OCI-LY7 (cell line): Measurements from ENCODE around the gene FCHSD2.

ENCODE experiments used
- EZH2phosphoT487 ChIP-seq: fragments of 200-600 bp; sonication (generic); IDR thresholded peaks from 2 replicates; pipeline ENCODE4 v1.6.1; 2018; ENCODE audit warnings: low read depth, borderline replicate concordance, mild to moderate bottlenecking, mixed run types, antibody characterized with exemption, low read length, moderate library complexity, mixed read lengths
- TF ChIP-seq, protein P1 (sequence below): fragments of 200-600 bp; sonication (generic); conservative IDR thresholded peaks from 2 replicates; pipeline ENCODE4 v1.5.1; 2014; ENCODE audit warnings: mild to moderate bottlenecking, antibody characterized with exemption, low read length, moderate library complexity, mixed read lengths

GRCh38 chr11:72850832-72851231 lies 291.3 kb downstream of the FCHSD2 start:
- no peak for TF ChIP-seq EZH2phosphoT487
- TF ChIP-seq, protein P1, sequence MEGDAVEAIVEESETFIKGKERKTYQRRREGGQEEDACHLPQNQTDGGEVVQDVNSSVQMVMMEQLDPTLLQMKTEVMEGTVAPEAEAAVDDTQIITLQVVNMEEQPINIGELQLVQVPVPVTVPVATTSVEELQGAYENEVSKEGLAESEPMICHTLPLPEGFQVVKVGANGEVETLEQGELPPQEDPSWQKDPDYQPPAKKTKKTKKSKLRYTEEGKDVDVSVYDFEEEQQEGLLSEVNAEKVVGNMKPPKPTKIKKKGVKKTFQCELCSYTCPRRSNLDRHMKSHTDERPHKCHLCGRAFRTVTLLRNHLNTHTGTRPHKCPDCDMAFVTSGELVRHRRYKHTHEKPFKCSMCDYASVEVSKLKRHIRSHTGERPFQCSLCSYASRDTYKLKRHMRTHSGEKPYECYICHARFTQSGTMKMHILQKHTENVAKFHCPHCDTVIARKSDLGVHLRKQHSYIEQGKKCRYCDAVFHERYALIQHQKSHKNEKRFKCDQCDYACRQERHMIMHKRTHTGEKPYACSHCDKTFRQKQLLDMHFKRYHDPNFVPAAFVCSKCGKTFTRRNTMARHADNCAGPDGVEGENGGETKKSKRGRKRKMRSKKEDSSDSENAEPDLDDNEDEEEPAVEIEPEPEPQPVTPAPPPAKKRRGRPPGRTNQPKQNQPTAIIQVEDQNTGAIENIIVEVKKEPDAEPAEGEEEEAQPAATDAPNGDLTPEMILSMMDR: no peak
